Measurements from ENCODE around the gene PLBD2.

PLBD2 gene

GRCh38 chr12:113422030-113422885, 63.9 kb downstream of the PLBD2 start, which contains the start of gene SDSL:
TSS of gene SDSL (plus strand) at chr12:113422380. CDS start at chr12:113427983, 5,603 bp downstream.
- Histone ChIP-seq H3K79me2 (peaks cover 2% of the 10 kb centered on the region), H3K4me1 (no peaks in the 10 kb centered on the region), H3K27ac (peak within 1 kb of the TSS; percentile 58), H3K27me3 (ENCODE audit: control insufficient read depth, insufficient read depth, low read length) (no peaks in the 10 kb centered on the region), H3K36me3 (ENCODE audit: control insufficient read depth, insufficient read depth, low read length) (no peaks in the 10 kb centered on the region), H3K4me2 (ENCODE audit: low read length) (peak within 1 kb of the TSS; percentile 83), H2AFZ (peak within 1 kb of the TSS; percentile 92), H3K4me3 (ENCODE audit: low read depth, low read length) (peak within 1 kb of the TSS; percentile 74), H3K9me3 (ENCODE audit: control insufficient read depth, low read length) (no peaks in the 10 kb centered on the region), H3K9ac (peak within 1 kb of the TSS; percentile 40)
- no peak for TF ChIP-seq CTCF (IDR thresholded peaks at IDR 0.05)

DNA sequence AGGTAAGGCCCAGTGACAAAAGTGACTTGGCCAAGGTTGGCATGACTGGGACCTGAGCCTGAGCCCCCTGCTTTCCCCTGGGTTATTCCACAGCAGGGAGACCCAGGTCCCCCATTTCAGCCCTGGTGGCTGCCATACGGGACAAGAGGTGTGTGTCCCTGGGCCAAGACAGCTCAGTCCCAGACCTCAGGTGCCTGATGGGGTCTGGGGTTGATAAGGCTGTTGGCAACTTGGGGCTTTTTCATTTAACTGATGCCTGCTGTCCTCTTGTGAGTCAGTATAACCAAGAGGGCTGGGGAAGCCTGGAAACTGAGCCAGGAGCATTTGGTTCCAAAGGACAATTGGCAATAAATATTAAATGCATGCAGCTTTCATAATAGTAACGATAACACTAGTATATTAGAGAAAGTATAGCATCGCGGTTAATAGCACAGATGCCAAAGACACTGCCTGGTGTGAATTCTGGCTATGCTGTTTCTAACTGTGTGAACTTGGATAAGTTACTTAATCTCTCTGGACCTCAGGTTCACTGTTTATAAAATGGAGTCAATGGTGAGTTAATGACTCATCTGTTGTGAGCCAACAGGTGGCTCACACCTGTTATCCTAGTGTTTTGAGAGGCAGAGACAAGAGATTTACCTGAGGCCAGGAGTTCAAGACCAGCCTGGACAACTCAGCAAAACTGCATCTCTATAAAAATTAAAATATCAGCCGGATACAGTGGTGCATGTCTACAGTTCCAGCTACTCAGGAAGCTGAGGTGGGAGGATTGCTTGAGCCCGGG, 64.7 kb downstream of the PLBD2 start:
- peak overlapping the region; percentile 40 for H3K9ac ChIP-seq
- no peaks in the 10 kb centered on the region for H3K9me3 ChIP-seq (ENCODE audit: control insufficient read depth, low read length)
- TF ChIP-seq CTCF (IDR thresholded peaks at IDR 0.05), result no peak
- peaks cover 2% of the 10 kb centered on the region for H3K79me2 ChIP-seq
- peak overlapping the region; percentile 92 for H2AFZ ChIP-seq
- H3K4me1 ChIP-seq, result no peaks in the 10 kb centered on the region
- H3K27ac ChIP-seq, result peak overlapping the region; percentile 58
- H3K4me2 ChIP-seq (ENCODE audit: low read length), result peak overlapping the region; percentile 83
- no peaks in the 10 kb centered on the region for H3K36me3 ChIP-seq (ENCODE audit: control insufficient read depth, insufficient read depth, low read length)
- H3K27me3 ChIP-seq (ENCODE audit: control insufficient read depth, insufficient read depth, low read length), result no peaks in the 10 kb centered on the region
- peak overlapping the region; percentile 74 for H3K4me3 ChIP-seq (ENCODE audit: low read depth, low read length)

GRCh38 chr12:113424456-113424855, 66.1 kb downstream of the PLBD2 start:
- Histone ChIP-seq H3K9ac (no peak overlapping the region), H3K9me3 (ENCODE audit: control insufficient read depth, low read length) (no peaks in the 10 kb centered on the region), H3K36me3 (ENCODE audit: control insufficient read depth, insufficient read depth, low read length) (no peaks in the 10 kb centered on the region), H2AFZ (no peak overlapping the region), H3K79me2 (peaks cover 2% of the 10 kb centered on the region), H3K27ac (no peak overlapping the region), H3K4me1 (no peaks in the 10 kb centered on the region), H3K27me3 (ENCODE audit: control insufficient read depth, insufficient read depth, low read length) (no peaks in the 10 kb centered on the region), H3K4me2 (ENCODE audit: low read length) (no peak overlapping the region), H3K4me3 (ENCODE audit: low read depth, low read length) (no peak overlapping the region)
- TF ChIP-seq CTCF (IDR thresholded peaks at IDR 0.05), result no peak

GRCh38 chr12:113424915-113425823, 66.8 kb downstream of the PLBD2 start:
- no peaks in the 10 kb centered on the region for H3K27me3 ChIP-seq (ENCODE audit: control insufficient read depth, insufficient read depth, low read length)
- TF ChIP-seq CTCF (IDR thresholded peaks at IDR 0.05), result peak; percentile 85
- peaks cover 2% of the 10 kb centered on the region for H3K79me2 ChIP-seq
- no peak overlapping the region for H3K9ac ChIP-seq
- no peaks in the 10 kb centered on the region for H3K4me1 ChIP-seq
- no peaks in the 10 kb centered on the region for H3K9me3 ChIP-seq (ENCODE audit: control insufficient read depth, low read length)
- H2AFZ ChIP-seq, result no peak overlapping the region
- H3K4me2 ChIP-seq (ENCODE audit: low read length), result no peak overlapping the region
- no peak overlapping the region for H3K27ac ChIP-seq
- no peak overlapping the region for H3K4me3 ChIP-seq (ENCODE audit: low read depth, low read length)
- H3K36me3 ChIP-seq (ENCODE audit: control insufficient read depth, insufficient read depth, low read length), result no peaks in the 10 kb centered on the region

Measured in parathyroid adenoma (tissue), 2 donors.